Naive thymus-derived CD4-positive, alpha-beta T cell (primary cell): ENCODE data around the gene NOS3. TPM values are rescaled to one million over a fixed set of nuclear protein-coding genes. Genes with fewer than 3 reads are reported as not detected.

Experiments
- ATAC-seq: fragments of 150-1000 bp; cut with Tn5 transposase; 2 replicates; pipeline ENCODE4 v1.10.0; 2021; ENCODE audit warnings: mild to moderate bottlenecking, moderate library complexity
- CTCF ChIA-PET: fragments of 350-600 bp; sonication (Branson Sonifier 250); formaldehyde crosslinking; loops from one replicate; lab custom pipeline; 2021; ENCODE audit warnings: antibody characterized with exemption; lab: Charles Lee
- POLR2A ChIA-PET: fragments of 350-600 bp; sonication (Branson Sonifier 250); formaldehyde crosslinking; loops from one replicate; lab custom pipeline; 2021; ENCODE audit warnings: antibody characterized with exemption, inconsistent platforms; lab: Charles Lee
- DNase-seq, 9 donors: peaks; one replicate each; pipeline versions ENCODE4 v3.0.0 to v3.0.0-alpha.2; 2020 to 2022; ENCODE audit warnings: mixed read lengths in 1 of 9
- H3K27ac ChIP-seq: one replicate; pipeline ENCODE4 v1.7.0; 2013; ENCODE audit warnings: mild to moderate bottlenecking, low read depth, low read length, moderate library complexity
- H3K27me3 ChIP-seq, 2 donors: one replicate each; pipeline ENCODE4 v1.7.0; 2013; ENCODE audit warnings: low read length in 2 of 2, mild to moderate bottlenecking in 2 of 2, moderate library complexity in 2 of 2; ENCODE audit not compliant: control insufficient read depth in 2 of 2, insufficient read depth in 2 of 2
- H3K36me3 ChIP-seq, 3 experiments: 1 replicate in 2 of 3; 2 replicates in 1 of 3; pipeline ENCODE4 v1.7.0; 2013; ENCODE audit warnings: low read length in 3 of 3, mild to moderate bottlenecking in 3 of 3, moderate library complexity in 1 of 3; ENCODE audit not compliant: insufficient read depth in 3 of 3, control insufficient read depth in 2 of 3
- H3K4me1 ChIP-seq, 2 donors: one replicate each; pipeline ENCODE4 v1.7.0; 2013; ENCODE audit warnings: low read length in 2 of 2, mild to moderate bottlenecking in 2 of 2, moderate library complexity in 1 of 2; ENCODE audit not compliant: control insufficient read depth in 2 of 2, insufficient read depth in 2 of 2
- H3K4me3 ChIP-seq: 2 replicates; pipeline ENCODE4 v1.7.0; 2013; ENCODE audit warnings: mild to moderate bottlenecking, low read length
- H3K9me3 ChIP-seq, 3 experiments: 1 replicate in 2 of 3; 2 replicates in 1 of 3; pipeline ENCODE4 v1.7.0; 2013; ENCODE audit warnings: low read length in 3 of 3; ENCODE audit not compliant: control insufficient read depth in 2 of 3
- H3K27ac Mint-ChIP-seq, 9 donors: one replicate each; pipeline ENCODE4 v1.8.0; 2020 to 2022; ENCODE audit warnings: mixed read lengths in 9 of 9, mild to moderate bottlenecking in 8 of 9, moderate library complexity in 5 of 9, inconsistent platforms in 2 of 9
- H3K27me3 Mint-ChIP-seq, 5 donors: one replicate each; pipeline ENCODE4 v1.8.0; 2021 to 2022; ENCODE audit warnings: mixed read lengths in 5 of 5, mild to moderate bottlenecking in 1 of 5
- H3K36me3 Mint-ChIP-seq, 5 donors: one replicate each; pipeline ENCODE4 v1.8.0; 2020 to 2022; ENCODE audit warnings: mixed read lengths in 5 of 5, mild to moderate bottlenecking in 3 of 5, inconsistent platforms in 1 of 5
- H3K4me1 Mint-ChIP-seq, 7 donors: one replicate each; pipeline ENCODE4 v1.8.0; 2020 to 2022; ENCODE audit warnings: mixed read lengths in 7 of 7, mild to moderate bottlenecking in 3 of 7, inconsistent platforms in 1 of 7
- H3K4me3 Mint-ChIP-seq, 10 donors: one replicate each; pipeline ENCODE4 v1.8.0; 2020 to 2022; ENCODE audit warnings: mild to moderate bottlenecking in 10 of 10, mixed read lengths in 10 of 10, moderate library complexity in 6 of 10, inconsistent platforms in 2 of 10
- H3K9me3 Mint-ChIP-seq, 11 donors: one replicate each; pipeline ENCODE4 v1.8.0; 2020 to 2022; ENCODE audit warnings: mixed read lengths in 11 of 11, mild to moderate bottlenecking in 4 of 11, inconsistent platforms in 1 of 11, moderate library complexity in 1 of 11
- intact Hi-C, 2 donors: fragments of 100-400 bp; cut with micrococcal nuclease; formaldehyde crosslinking; loops; one replicate each; pipeline ENCODE4 v1.15.1; 2023
- polyA plus RNA-seq, 2 donors: library from polyadenylated mRNA; unstranded; fragments of 300-500 nt; fragmentation: Illumina TruSeq; gene quantifications; one replicate each; pipeline ENCODE4 v1.2.3, GENCODE V29; 2021
- total RNA-seq, 6 experiments: library from RNA in 5 of 6; stranded (reverse) in 5 of 6; gene quantifications; 1 replicate in 5 of 6; 2 replicates in 1 of 6; pipeline ENCODE4 v1.2.3 and lab custom pipeline; 2021 to 2026

The NOS3 gene
- 10 to 100 TPM in 1 of 5 experiments, 1 to 10 TPM in 4; 2.8 to 19.1 (median 7.9) TPM for total RNA-seq
- polyA plus RNA-seq, result 10 to 100 TPM in 1 of 2 donors, 1 to 10 TPM in 1; 4.6 to 12.7 TPM
- 18.8 reads per million, percentile 49 among the genes with 10 or more reads in this experiment for total RNA-seq (lab: John Stamatoyannopoulos, UW)

GRCh38 chr7:150990416-150991186 is at the start of gene NOS3:
NOS3 (plus strand) TSS chr7:150991017; CDS start chr7:150993804, 2,787 bp downstream.
- no peaks in the 10 kb centered on the region for H3K27me3 ChIP-seq
- no peak for ATAC-seq
- peaks cover 0 to 20% (median 15%) of the 10 kb centered on the region in 3 experiments for H3K9me3 ChIP-seq
- Mint-ChIP-seq H3K9me3 (peaks cover 0 to 29% (median 20%) of the 10 kb centered on the region in 11 donors), H3K4me1 (peaks cover 20 to 55% (median 40%) of the 10 kb centered on the region in 7 donors), H3K27ac (peak within 1 kb of the TSS in 5 of 9 donors; percentile 20 to 58 (median 48)), H3K4me3 (peak within 1 kb of the TSS in 3 of 10 donors; percentile 0 to 32 (median 8)), H3K36me3 (peaks cover 1 to 16% (median 8%) of the 10 kb centered on the region in 5 donors), H3K27me3 (peaks cover 0 to 23% (median 0%) of the 10 kb centered on the region in 5 donors)
- H3K4me1 ChIP-seq, result peaks cover 12 to 38% of the 10 kb centered on the region in 2 donors
- H3K36me3 ChIP-seq, result no peaks in the 10 kb centered on the region
- H3K27ac ChIP-seq, result no peak within 1 kb of the TSS
- CTCF ChIA-PET, result interaction anchor here (0.6 to 3.0 kb wide), 7 partner anchors 20 to 178 kb away, joined by 3 to 17 read pairs (median 7); no protein-coding TSS in a partner anchor
- POLR2A ChIA-PET, result interaction anchor here (0.7 to 1.4 kb wide), 3 partner anchors 20 to 28 kb away, joined by 3 to 4 read pairs (median 3); no protein-coding TSS in a partner anchor
- DNase-seq, result no peak
- no peak within 1 kb of the TSS for H3K4me3 ChIP-seq
- intact Hi-C loops, result no loop called here

- peak in 1 of 9 donors; percentile 3 for DNase-seq
These were observed 49.3 kb upstream of the NOS3 start for GRCh38 chr7:150941351-150942000.

GRCh38 chr7:150942001-150942590 is 48.7 kb upstream of the NOS3 start:
- no peak overlapping the region for H3K27ac ChIP-seq
- ChIA-PET POLR2A (interaction anchor here (1.5 kb wide), 1 partner anchor 11 kb away, joined by 5 read pairs; no protein-coding TSS in a partner anchor), CTCF (no interaction called here)
- no peak overlapping the region for H3K4me3 ChIP-seq
- Mint-ChIP-seq H3K4me1 (peaks cover 19 to 59% (median 50%) of the 10 kb centered on the region in 7 donors), H3K27me3 (peaks cover 0 to 7% (median 0%) of the 10 kb centered on the region in 5 donors), H3K36me3 (no peaks in the 10 kb centered on the region), H3K27ac (peak overlapping the region in 1 of 9 donors; percentile 20), H3K9me3 (no peaks in the 10 kb centered on the region), H3K4me3 (peak overlapping the region in 8 of 10 donors; percentile 23 to 72 (median 52))
- intact Hi-C loops, result no loop called here
- H3K9me3 ChIP-seq, result no peaks in the 10 kb centered on the region
- H3K4me1 ChIP-seq, result peaks cover 16 to 36% of the 10 kb centered on the region in 2 donors
- no peaks in the 10 kb centered on the region for H3K27me3 ChIP-seq
- peak; percentile 78 for ATAC-seq
- no peaks in the 10 kb centered on the region for H3K36me3 ChIP-seq
- DNase-seq, result peak in 8 of 9 donors; percentile 12 to 50 (median 38)

More at GRCh38 chr7:150941351-150942000, 49.3 kb upstream of the NOS3 start:
- POLR2A ChIA-PET, result interaction anchor here (1.5 kb wide), 1 partner anchor 11 kb away, joined by 5 read pairs; no protein-coding TSS in a partner anchor
- intact Hi-C loops, result no loop called here
- Mint-ChIP-seq H3K4me3 (peak overlapping the region in 6 of 10 donors; percentile 18 to 72 (median 50)), H3K9me3 (no peaks in the 10 kb centered on the region), H3K27me3 (peaks cover 0 to 4% (median 0%) of the 10 kb centered on the region in 5 donors), H3K36me3 (no peaks in the 10 kb centered on the region), H3K4me1 (peaks cover 19 to 59% (median 50%) of the 10 kb centered on the region in 7 donors), H3K27ac (peak overlapping the region in 2 of 9 donors; percentile 69 to 76)
- CTCF ChIA-PET, result no interaction called here
- no peaks in the 10 kb centered on the region for H3K36me3 ChIP-seq
- H3K27ac ChIP-seq, result no peak overlapping the region
- peaks cover 16 to 36% of the 10 kb centered on the region in 2 donors for H3K4me1 ChIP-seq
- H3K27me3 ChIP-seq, result no peaks in the 10 kb centered on the region
- no peak overlapping the region for H3K4me3 ChIP-seq
- no peak for ATAC-seq
- H3K9me3 ChIP-seq, result no peaks in the 10 kb centered on the region

DNA sequence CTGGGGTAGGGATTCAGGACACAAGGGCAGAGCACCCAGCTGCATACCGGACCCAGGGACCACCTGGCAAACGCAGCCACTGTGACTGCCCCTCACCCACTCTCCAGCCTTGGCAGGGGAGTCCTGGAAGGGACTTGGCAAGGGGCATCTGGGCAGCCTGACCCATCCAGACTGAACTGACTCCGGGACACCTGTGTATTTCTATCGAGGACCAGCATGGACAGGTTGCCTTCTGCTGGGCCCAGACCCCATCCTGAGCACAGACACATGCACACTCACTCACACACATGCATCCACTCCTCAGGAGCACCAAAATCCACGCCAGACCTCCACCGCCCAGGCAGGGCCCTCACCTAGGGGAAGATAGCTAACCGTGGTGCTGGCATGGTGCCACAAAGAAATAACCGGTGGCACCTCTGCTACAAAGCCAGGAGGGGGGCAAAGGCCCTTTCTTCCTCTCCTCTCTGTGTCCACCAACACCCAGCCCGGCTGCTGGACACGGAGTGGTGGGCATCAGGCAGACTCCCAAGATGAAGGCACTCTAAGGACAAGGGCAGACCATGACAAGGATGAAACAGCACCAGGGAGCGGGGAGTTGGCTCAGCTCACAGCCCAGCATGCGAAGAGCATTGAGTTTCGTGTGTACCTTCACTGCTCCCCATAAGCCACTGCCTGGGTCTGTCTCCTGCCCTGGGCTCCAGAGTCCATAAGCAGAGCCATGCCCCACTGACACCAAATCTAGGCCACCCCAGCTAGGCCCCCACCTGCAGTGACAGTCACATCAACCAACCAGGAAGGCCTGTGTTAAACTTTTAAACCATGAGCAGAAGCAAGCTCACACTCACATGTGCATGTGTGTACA is 48.0 kb upstream of the NOS3 start:
- Histone ChIP-seq H3K4me3 (no peak overlapping the region), H3K27me3 (no peaks in the 10 kb centered on the region), H3K4me1 (peaks cover 16 to 30% of the 10 kb centered on the region in 2 donors), H3K27ac (no peak overlapping the region), H3K36me3 (no peaks in the 10 kb centered on the region), H3K9me3 (no peaks in the 10 kb centered on the region)
- peaks cover 0 to 7% (median 0%) of the 10 kb centered on the region in 5 donors for H3K27me3 Mint-ChIP-seq
- POLR2A ChIA-PET, result interaction anchor here (1.5 kb wide), 1 partner anchor 12 kb away, joined by 5 read pairs; no protein-coding TSS in a partner anchor
- H3K9me3 Mint-ChIP-seq, result no peaks in the 10 kb centered on the region
- H3K36me3 Mint-ChIP-seq, result no peaks in the 10 kb centered on the region
- peaks cover 16 to 53% (median 44%) of the 10 kb centered on the region in 7 donors for H3K4me1 Mint-ChIP-seq
- DNase-seq (peak in 1 of 9 donors; percentile 4), ATAC-seq (no peak)
- CTCF ChIA-PET, result no interaction called here
- peak overlapping the region in 4 of 10 donors; percentile 4 to 72 (median 44) for H3K4me3 Mint-ChIP-seq
- H3K27ac Mint-ChIP-seq, result peak overlapping the region in 3 of 9 donors; percentile 20 to 53 (median 52)
- intact Hi-C loops, result no loop called here

DNA sequence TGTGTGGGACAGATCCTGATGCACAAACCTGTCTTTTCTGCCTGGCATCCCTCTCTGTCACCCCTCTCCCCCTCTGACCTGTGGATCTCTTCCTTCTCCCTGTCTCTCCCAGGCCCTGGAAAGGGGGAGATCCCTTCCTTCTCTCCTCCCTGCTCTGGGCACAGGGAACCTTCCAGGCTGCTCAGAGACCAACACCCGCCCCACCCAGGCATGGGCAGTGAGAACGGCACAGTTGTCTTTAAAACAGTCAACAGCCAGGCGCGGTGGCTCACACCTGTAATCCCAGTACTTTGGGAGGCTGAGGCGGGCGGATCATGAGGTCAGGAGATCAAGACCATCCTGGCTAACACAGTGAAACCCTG is 47.4 kb upstream of the NOS3 start:
- Mint-ChIP-seq H3K27ac (peak overlapping the region in 1 of 9 donors; percentile 62), H3K36me3 (no peaks in the 10 kb centered on the region), H3K4me3 (peak overlapping the region in 1 of 10 donors; percentile 51), H3K4me1 (peaks cover 9 to 47% (median 38%) of the 10 kb centered on the region in 7 donors), H3K9me3 (no peaks in the 10 kb centered on the region), H3K27me3 (peaks cover 0 to 10% (median 0%) of the 10 kb centered on the region in 5 donors)
- ChIA-PET POLR2A (interaction anchor here (1.5 kb wide), 1 partner anchor 13 kb away, joined by 5 read pairs; no protein-coding TSS in a partner anchor), CTCF (no interaction called here)
- H3K4me3 ChIP-seq, result no peak overlapping the region
- no peaks in the 10 kb centered on the region for H3K36me3 ChIP-seq
- no peak for DNase-seq
- no peaks in the 10 kb centered on the region for H3K9me3 ChIP-seq
- no peak for ATAC-seq
- peaks cover 15 to 26% of the 10 kb centered on the region in 2 donors for H3K4me1 ChIP-seq
- no peaks in the 10 kb centered on the region for H3K27me3 ChIP-seq
- intact Hi-C loops, result no loop called here
- no peak overlapping the region for H3K27ac ChIP-seq
